DLD1 (cell line): ENCODE results near the gene CFAP65.

Experiments used
- in situ Hi-C: cut with HindIII; loops from 2 replicates; pipeline ENCODE4 v1.10.0; 2017; ENCODE audit warnings: low sequenced_read_pairs

The CFAP65 gene

DNA sequence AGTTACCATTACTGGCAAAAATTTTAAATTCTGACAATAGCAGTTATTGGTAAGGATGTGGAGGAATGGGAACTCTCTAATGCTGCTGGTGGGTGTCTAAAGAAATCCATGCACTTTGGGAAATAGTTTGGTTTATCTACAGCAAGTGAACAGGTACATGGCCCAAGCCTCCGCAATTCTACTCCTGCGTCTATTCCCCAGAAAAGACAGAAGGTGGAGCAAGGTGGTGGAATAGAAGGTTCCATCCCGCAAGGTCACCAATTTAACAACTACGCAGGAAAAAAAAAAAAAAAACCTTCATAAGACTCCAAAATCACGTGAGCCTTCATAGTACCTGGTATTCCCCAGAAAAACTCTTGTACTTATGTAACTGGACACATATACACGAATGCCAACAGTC, 6.5 kb downstream of the CFAP65 start:
- in situ Hi-C loops: no loop called here

DNA sequence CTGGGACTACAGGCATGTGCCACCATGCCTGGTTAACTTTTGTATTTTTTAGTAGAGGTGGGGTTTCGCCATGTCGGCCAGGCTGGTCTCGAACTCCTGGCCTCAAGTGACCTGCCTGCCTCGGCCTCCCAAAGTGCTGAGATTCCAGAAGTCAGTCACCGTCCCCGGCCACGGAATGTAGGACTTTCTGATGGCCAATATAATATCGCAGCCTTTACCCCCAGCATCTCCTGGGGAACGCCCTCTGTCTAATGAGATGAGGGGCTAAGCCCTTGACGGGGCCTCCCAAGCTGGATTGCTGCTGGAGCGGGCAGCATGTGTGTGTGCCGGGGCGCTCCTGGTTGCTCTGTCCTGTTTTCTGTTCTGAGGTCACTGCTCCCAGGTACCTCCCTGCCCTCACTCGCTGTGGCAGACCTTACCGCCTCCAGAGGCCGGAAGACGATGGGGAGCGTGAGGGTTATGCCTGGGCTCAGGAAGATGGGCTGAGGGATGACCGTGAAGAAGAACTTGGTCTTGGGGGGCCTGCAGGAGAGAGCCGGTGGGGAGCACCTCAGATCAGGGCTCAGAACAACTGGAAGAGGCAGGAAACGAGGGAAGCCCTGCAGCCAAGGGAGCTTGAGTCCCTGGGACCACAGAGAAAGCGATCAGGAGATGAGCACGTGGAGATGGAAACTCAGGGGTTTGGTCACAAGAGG, 9.1 kb downstream of the CFAP65 start:
- in situ Hi-C loops: no loop called here

GRCh38 chr2:219031005-219031738, 10.1 kb downstream of the CFAP65 start:
- in situ Hi-C loops: no loop called here

DNA sequence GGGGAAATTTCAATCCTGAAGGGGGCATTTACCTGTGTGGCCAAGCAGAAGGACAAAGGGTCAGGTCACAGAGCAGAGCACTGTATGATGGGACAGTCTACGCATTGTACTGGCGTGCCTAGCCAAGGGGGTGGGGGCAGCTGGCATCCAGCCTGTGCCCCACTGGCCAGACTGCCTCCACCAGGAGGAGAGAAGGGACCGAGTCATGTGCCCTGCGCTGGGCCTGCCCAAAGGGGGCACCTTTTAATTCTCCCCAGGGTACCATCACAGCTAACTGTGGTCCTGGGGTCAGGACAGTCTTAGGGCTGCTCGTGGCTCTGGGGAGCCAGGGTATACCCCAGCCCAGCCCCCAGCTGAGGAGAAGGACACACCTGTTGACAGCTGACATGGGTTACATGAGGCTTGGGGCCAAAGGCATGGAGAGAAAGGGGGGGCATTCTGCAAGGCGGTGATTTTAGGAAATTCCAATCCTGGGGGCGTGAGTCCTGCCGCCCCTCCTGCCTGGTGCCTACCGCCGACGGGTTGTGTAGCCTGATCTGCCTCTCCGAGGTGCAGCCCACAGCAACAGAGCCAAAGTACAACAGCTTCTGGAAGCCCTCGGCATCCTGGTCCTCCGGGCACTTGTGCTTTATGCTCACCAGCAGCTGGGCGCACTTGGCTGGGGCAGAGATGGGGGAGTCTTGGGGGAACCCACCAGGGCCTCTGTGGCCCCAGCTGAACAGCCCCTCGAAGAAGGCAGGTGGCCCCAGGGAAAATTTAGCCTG, 11.0 kb downstream of the CFAP65 start:
- in situ Hi-C loops: no loop called here

DNA sequence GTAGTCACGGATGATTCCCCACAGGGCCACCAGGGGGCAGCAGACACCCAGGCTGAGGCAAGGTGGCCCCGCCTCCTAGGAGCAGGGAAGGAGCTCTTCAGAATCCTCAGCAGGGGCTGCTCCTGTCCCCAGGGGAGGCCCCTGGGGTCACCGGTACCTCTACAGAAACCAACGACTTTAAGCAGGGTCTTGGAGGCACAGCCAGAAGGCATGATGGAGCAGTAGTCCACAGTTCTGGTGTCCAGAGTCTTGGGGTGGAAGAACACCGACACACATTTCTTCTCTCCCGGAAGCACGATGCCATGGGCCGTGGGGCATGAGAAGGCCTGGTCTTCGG, 11.5 kb downstream of the CFAP65 start:
- in situ Hi-C loops: no loop called here

- in situ Hi-C loops: no loop called here
These were observed 12.1 kb downstream of the CFAP65 start for GRCh38 chr2:219028996-219029828.

DNA sequence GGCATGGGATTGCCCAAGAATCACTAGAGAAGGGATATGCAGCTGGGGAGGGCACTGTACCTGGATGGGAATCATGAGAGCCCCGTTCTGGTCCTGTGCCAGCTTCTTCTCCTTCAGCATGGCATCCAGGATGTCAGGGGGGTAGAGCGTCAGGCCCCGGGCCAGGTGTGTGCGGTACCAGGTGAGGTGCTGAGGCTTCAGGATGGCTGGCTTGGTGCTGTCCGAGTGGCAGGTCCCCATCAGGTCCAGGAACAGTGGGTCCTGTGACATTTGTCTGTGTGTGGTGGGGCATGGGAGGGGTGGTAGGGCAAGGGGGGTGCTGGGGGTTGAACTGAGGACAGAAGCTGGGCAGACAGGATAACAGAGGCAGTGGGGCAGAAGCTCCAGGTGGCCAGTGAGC, 13.2 kb downstream of the CFAP65 start:
- in situ Hi-C loops: no loop called here

DNA sequence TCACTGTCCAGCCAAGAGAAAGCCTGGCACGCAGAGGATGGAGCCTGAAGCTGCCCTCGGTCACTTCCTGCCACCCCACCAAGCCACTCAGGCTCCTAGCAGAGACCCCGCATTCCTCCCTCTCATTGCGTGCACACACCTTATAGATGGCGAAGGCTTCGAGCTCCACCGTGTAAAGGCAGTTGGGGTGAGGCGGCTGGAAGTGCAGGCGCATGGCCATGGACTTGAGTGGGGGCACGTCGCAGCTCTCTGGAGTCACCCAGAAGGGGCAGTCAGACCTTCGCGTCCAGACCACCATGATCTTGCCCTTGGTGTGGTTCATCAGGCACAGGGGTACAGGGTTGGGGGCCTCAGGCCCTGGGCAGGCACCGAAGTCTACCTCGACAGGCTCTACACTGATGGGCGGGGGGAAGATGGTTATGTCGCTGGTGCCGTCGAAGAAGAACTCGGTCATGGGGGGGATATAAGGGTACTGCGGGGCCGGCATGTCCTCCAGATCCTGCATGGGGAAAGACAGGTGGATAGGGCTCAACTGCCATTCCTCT, 13.7 kb downstream of the CFAP65 start:
- in situ Hi-C loops: no loop called here

GRCh38 chr2:219026946-219027345, 14.4 kb downstream of the CFAP65 start:
- in situ Hi-C loops: no loop called here

DNA sequence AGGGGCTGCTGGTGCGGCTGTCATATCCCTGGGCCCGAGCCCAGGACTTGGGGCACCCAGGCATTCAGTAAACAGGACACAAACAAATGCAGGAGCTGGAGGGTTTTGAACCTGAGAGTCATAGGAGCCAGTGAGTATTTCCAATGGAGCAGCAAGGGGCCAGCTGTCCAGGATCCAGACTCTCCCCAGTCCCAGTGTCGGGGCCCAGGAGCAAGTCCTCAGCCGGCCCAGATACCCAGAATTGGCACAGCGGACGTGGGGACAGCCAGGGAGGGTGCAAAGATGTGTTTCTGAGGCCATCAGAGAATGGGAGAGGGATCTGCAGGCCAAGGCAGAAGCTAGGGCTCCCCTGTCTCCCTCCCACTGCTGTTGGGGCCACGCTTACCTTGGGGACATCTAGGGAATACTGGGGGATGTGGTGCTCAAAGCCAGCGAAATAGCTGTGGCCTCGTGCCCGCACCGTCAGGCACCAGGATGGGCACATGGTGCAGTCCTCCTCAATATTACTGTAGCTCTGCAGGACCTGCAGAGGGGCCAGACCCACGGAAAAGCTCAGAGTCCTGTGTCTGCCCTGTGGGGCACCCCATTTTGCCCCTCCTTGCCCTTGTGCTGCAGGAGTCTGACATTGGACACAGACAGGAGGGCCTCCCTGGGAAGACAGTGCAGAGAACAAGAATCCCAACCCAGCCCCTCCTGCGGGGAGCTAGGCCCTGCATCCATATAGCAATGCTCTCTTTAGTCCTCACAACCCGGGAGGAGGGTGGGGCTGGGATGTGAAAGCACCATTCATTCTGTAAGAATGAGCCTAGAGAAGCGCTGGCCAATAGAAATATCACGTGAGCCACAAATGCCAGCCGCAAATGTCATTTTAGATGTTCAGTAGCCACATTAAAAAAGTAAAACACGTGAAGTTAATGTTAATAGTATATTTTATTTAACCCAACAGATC, 15.4 kb downstream of the CFAP65 start:
- in situ Hi-C loops: no loop called here

- in situ Hi-C loops: no loop called here
These were observed 17.3 kb downstream of the CFAP65 start for GRCh38 chr2:219024059-219024458.

DNA sequence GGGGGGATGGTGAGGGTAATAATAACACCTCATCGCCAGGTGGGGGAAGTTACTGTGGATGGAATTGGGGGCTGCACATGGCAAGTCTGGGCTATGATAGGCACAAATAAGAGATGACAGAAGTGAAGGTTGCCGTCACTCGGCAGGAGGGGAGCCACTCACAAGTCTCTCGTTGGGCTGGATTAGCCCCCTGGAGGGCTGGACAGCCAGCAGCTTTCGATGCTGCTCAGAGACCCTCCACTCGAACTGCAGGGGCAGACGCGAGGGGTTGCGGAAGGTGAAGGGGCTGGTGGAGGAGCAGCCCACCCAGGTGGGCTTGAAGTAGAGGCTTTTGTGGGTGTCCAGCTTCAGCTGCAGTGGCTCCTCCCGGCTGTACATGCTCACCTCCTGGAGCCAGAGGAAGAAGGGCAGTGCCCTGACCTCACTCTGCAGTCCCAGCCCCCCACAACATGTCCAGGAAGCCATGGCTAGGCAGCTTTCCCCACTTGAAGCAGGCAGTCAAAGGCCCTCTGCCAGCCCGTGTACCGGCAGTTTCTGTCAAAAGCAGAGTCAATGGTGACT, 18.2 kb downstream of the CFAP65 start:
- in situ Hi-C loops: no loop called here

DNA sequence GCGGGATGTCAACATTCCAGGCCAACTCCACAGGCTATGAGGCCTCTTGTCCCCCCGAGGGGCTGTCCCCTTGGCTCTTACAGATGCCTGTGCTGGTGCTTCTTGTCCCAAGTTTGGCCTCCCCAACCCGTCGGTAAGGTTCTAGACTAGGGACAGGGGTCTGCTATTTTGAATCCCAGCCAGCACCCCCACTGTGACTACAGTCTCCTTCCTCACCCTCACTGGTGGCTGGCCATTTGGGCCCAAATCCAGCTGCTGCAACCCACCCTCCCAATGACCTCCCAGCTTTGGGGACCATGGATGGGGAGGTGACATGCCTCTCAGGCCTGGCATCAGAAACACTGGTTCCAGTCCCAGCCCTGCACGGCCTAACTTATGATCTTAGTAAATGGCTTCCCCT, 18.7 kb downstream of the CFAP65 start:
- in situ Hi-C loops: no loop called here

GRCh38 chr2:219022041-219022440, 19.3 kb downstream of the CFAP65 start:
- in situ Hi-C loops: no loop called here

DNA sequence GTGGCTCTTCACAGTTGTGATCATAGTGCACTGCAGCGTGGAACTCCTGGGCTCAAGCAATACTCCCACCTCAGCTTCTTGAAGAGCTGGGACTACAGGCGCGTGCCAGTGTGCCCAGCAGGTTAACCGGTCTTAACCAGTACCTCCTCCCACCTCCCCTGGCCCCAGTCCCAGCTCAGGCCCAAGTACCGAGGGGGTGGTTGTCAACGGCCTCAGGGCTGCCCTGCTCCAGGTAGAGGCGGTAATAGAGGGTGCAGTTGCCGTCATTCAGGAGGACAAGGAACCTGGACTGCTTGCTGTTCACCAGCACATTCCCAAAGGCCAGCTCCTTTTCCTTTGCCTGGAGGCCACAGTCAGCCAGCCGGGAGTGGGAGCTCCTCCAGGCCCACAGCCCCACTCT, 19.7 kb downstream of the CFAP65 start:
- in situ Hi-C loops: no loop called here

DNA sequence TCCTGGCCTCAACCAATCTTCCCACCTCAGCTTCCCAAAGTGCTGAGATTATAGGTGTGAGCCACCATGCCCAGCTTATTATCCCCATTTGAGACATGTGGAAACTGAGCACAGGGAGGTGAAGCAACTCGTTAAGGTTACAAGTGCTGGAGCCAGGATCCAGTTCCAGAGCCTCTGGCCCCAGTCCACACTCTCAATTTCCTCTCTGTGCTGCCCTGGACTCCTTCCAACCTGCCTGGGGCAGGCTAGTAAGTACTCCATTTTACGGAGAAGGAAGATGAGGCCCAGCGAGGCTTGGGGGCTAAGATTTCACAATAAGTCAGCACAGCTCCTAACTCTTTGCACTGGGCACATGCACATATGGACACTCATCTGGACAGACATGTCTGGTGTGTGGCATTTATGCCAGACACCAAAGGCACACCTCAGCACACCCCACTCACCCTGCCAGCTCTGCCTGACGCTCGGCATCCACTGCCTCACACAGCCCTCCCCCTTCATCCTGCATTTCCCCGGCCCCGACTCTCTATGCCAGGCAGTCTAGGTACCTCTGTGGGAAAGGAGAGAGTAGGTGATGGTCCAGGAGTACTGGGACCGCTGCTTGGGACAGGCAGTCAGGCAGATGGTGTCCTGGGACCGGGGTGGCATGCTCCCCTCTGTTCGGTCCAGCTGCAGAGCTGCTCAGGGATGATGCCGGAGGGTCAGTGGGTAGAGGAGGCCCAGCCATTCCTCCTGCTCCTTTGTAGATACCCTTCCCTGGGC, 20.5 kb downstream of the CFAP65 start:
- in situ Hi-C loops: no loop called here

- in situ Hi-C loops: no loop called here
These were observed 21.9 kb downstream of the CFAP65 start for GRCh38 chr2:219019436-219019835.

DNA sequence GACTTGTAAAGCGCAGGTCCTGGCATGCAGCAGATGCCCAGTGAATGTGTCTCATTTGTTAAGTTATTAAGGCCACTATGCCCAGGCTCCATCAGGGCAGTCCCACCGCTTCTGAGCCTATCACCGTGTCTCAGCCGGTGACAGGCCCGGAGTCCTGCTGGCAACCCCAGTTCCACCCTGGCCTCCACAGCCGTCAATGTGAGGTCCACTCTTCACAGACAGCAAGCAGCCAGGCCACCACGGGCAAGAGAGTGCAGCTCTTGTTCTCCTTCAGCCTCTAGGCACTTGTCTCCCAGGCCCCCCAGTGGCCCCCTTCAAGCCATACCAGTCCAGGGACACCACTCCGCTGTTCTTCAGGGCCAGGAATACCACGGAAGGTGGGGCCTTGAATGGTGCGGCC, 22.6 kb downstream of the CFAP65 start:
- in situ Hi-C loops: no loop called here

- in situ Hi-C loops: no loop called here
These were observed 23.0 kb downstream of the CFAP65 start for GRCh38 chr2:219018286-219018685.
